Cardiac fibroblast (primary cell): ENCODE results near the gene PDZD2.
"Not testable (repeated sequence)": the region's sequence is repeated elsewhere in the genome, so short reads cannot be mapped to it uniquely, and the experiment has no call there.

Experiments
- DNase-seq, 2 donors: peaks; one replicate each; pipeline versions ENCODE4 v3.0.0 to v3.0.0-alpha.2; 2010; ENCODE audit warnings: low read depth in 2 of 2
- H3K4me3 ChIP-seq, 2 donors: replicated peaks in 1 of 2; 1 replicate in 1 of 2; 2 replicates in 1 of 2; pipeline ENCODE4 v1.5.1; 2011; ENCODE audit warnings: low read depth in 2 of 2, low read length in 2 of 2, mild to moderate bottlenecking in 2 of 2, moderate library complexity in 1 of 2
- TF ChIP-seq, protein P1 (sequence below): IDR thresholded peaks from one replicate; pipeline ENCODE4 v1.5.1; 2011; ENCODE audit warnings: low read depth, mild to moderate bottlenecking, low read length, inconsistent platforms

The PDZD2 gene

DNA sequence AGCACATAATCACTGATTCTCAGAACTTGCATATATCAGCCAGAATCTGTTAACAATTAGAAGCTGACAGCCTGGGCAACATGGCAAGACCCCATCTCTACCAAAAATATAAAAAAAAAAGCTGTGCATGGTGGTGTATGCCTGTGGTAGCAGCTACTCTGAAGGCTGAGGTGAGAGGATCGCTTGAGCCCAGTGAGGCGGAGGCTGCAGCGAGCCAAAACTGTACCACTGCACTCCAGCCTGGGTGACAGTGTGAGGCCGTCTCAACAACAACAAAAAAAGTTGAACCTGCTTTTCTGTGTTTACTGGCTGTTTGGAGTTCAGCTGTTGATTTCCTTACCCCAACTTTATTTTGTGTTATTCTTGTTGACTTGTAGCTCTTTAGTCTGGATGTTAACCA is 468.4 kb downstream of the PDZD2 start:
- no peak overlapping the region for H3K4me3 ChIP-seq
- DNase-seq = no peak
- TF ChIP-seq, protein P1, sequence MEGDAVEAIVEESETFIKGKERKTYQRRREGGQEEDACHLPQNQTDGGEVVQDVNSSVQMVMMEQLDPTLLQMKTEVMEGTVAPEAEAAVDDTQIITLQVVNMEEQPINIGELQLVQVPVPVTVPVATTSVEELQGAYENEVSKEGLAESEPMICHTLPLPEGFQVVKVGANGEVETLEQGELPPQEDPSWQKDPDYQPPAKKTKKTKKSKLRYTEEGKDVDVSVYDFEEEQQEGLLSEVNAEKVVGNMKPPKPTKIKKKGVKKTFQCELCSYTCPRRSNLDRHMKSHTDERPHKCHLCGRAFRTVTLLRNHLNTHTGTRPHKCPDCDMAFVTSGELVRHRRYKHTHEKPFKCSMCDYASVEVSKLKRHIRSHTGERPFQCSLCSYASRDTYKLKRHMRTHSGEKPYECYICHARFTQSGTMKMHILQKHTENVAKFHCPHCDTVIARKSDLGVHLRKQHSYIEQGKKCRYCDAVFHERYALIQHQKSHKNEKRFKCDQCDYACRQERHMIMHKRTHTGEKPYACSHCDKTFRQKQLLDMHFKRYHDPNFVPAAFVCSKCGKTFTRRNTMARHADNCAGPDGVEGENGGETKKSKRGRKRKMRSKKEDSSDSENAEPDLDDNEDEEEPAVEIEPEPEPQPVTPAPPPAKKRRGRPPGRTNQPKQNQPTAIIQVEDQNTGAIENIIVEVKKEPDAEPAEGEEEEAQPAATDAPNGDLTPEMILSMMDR = no peak

DNA sequence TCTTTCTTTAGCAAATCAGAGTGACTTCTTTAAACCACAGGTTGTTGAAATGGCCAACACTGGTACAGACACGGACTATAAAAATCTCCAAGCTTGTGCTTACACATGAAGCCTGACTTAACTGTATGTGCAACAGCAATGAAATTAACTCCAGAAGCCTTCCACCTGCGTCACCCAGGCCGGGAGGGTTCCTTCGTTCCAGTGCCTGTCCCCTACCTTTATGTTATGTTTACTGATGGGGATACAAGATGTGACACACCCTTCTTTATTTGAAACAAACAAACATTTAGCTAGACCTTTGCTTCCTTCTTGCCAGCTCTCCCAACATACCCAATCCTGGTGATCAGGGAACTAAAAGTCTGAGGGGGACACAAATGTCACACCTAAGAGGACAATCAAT is 469.2 kb downstream of the PDZD2 start:
- DNase-seq = no peak
- TF ChIP-seq, protein P1 = no peak
- no peak overlapping the region for H3K4me3 ChIP-seq

DNA sequence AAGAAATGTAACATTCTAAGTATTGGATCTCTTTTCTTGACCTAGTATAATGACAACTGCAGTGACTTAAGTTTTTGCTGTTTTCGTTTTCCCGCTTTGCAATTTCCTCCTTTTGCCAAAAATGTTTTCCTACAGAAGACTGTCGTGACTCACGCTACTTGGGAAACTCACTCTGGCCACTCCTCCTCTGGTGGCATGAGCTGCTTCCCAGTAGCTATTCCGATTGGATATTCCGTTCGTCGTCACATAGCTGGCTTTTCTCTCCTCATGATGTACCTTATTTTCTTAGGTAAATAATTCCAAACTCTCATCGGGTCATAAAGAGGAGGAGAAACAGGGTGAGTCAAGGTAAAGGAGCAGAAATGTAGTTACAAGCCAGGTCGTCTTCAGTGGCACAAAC is 470.3 kb downstream of the PDZD2 start:
- H3K4me3 ChIP-seq = no peak overlapping the region
- peak; percentile 16 to 66 for DNase-seq
- TF ChIP-seq, protein P1 = no peak

DNA sequence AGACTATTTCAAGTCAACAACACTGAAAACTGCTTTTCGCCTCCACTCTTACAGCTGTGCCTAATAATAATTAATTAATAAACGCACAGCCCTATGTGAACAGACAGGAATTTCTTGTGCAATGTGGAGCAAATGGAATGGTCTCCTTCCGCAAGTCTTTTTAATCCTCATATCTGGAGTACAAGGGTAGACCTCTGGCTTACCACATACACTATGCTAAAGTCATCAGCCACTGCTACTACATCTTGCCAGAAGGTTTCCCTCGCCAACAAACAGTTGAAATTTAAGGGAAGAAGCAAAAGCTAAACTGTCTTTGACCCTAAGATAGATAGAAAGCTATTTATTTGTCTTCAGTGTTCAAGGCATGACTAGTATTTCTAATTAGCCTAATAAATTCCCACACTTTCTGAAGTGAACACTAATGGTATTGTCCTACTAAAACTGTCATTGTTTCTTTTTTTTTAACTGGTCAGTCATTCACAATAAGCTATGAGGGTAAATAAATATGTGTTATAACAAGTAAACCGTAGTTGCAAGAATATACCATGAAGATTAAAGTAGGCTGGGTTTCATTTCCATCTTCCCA is 471.3 kb downstream of the PDZD2 start:
- TF ChIP-seq, protein P1 = no peak
- H3K4me3 ChIP-seq = no peak overlapping the region
- DNase-seq = peak in 1 of 2 donors; percentile 15

DNA sequence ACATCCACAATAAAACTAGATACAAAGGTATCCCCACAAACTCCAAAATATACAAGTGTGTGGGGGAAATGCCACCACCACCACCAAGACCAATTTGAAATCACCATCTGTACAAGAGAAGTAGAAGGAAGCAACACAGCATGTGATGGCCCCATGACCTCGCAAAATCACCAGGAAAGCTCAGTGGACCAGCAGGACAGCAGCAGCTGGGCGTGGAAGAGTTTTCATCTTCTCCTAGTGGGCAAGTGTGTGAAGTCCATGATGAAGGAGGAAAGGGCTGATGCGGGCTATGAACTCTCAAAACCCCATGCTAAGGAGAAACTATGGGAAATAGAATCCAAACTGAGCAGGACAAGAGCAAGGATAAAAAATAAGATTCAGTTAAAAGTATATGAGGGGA is 477.1 kb downstream of the PDZD2 start:
- TF ChIP-seq, protein P1 = no peak
- no peak overlapping the region for H3K4me3 ChIP-seq
- no peak for DNase-seq

DNA sequence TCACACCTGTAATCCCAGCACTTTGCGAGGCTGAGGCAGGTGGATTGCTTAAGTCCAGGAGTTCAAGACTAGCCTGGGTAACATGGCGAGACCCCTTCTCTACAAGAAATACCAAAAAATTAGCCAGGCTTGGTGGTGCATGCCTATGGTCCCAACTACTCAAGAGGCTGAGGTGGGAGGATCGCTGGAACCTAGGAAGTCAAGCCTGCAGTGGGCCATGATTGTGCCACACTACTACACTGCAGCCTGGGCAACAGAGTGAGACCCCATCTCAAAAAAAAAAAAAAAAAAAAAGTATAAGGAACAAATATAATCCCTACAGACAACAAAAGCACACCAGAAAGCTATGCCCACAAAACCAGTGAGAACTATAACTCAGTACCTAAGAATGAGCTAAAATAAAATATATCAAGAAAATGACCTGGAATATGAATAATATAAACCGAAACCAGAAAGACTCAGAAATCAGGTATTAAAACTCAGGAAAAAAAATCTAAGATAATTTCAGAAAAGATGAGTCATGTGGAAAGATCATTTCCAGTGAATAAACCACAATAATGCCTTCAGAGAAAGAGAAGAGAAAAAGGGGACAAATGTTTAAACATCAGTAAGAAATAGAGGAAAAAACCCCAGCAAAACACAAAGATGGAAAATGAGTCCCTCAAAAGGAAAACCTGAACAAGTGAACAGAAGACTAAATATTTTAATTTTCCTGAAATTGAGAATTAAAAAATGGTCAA is 477.8 kb downstream of the PDZD2 start:
- H3K4me3 ChIP-seq = no peak overlapping the region
- peak in 1 of 2 donors; percentile 35 for DNase-seq
- TF ChIP-seq, protein P1 = no peak

DNA sequence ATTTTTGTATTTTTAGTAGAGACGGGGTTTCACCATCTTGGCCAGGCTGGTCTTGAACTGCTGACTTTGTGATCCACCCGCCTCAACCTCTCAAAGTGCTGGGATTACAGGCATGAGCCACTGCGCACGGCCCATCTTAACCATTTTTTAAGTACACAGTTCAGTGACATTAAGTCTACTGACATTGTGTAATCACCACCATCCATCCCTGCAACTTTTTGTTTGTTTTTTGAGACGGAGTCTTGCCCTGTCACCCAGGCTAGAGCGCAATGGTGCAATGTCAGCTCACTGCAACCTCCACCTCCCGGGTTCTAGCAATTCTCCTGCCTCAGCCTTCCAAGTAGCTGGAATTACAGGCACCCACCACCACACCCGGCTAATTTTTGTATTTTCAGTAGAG is 480.0 kb downstream of the PDZD2 start:
- DNase-seq, H3K4me3 ChIP-seq: not testable (repeated sequence)
